Gastroesophageal sphincter (tissue), 3 donors: ENCODE data around the gene PRICKLE1.

ENCODE experiments used
- EP300 ChIP-seq: sonication (generic); formaldehyde crosslinking; IDR thresholded peaks from one replicate; pipeline ENCODE4 v1.6.1; 2017; ENCODE audit warnings: antibody characterized with exemption, mild to moderate bottlenecking
- TF ChIP-seq, protein P1 (sequence below), 4 experiments: fragments of 200-600 bp in 2 of 4; fragments of 450-650 bp in 2 of 4; sonication (generic) in 1 of 4; IDR thresholded peaks; one replicate each; pipeline ENCODE4 v1.5.1; 2017 to 2019; ENCODE audit warnings: antibody characterized with exemption in 4 of 4, mild to moderate bottlenecking in 2 of 4, moderate library complexity in 2 of 4

GRCh38 chr12:42422785-42423184 is 166.8 kb downstream of the PRICKLE1 start:
- no peak for TF ChIP-seq EP300
- TF ChIP-seq, protein P1, sequence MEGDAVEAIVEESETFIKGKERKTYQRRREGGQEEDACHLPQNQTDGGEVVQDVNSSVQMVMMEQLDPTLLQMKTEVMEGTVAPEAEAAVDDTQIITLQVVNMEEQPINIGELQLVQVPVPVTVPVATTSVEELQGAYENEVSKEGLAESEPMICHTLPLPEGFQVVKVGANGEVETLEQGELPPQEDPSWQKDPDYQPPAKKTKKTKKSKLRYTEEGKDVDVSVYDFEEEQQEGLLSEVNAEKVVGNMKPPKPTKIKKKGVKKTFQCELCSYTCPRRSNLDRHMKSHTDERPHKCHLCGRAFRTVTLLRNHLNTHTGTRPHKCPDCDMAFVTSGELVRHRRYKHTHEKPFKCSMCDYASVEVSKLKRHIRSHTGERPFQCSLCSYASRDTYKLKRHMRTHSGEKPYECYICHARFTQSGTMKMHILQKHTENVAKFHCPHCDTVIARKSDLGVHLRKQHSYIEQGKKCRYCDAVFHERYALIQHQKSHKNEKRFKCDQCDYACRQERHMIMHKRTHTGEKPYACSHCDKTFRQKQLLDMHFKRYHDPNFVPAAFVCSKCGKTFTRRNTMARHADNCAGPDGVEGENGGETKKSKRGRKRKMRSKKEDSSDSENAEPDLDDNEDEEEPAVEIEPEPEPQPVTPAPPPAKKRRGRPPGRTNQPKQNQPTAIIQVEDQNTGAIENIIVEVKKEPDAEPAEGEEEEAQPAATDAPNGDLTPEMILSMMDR (IDR thresholded peaks at IDR 0.05): no peak
